ENCODE measurements around the gene ENOX1.

DNA sequence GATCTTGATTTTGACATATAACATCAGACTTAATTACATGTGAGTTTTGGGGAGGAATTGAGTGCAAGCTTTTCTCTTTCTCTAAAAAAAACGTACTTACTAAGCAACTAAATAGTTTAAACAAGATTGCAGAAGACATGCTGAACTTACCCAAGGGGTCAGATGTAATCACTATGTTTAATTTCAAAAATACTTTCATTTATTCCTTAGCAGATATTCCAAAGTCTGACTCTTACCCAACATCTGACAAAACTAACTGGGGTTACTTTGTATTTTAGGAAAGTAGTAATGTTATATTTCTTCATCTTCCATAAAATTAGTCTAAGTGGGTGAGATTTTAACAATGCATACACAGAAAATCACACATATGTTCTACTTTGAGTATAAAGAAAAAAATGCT, 493.2 kb downstream of the ENOX1 start:
- TF ChIP-seq CTCF (IDR thresholded peaks at IDR 0.05; ENCODE audit: extremely low read depth in 1 of 2, insufficient read depth in 1 of 2, low read depth in 1 of 2, low read length in 2 of 2), result no peak
- no peak for TF ChIP-seq EZH2 (IDR thresholded peaks at IDR 0.05; ENCODE audit: borderline replicate concordance, low read depth, low read length, severe bottlenecking)
- no peak for TF ChIP-seq POLR2A (IDR thresholded peaks at IDR 0.05; ENCODE audit: low read depth, low read length)
- TF ChIP-seq POLR2AphosphoS5 (IDR thresholded peaks at IDR 0.05; ENCODE audit: insufficient read depth, low read depth, low read length), result no peak
- no peak for TF ChIP-seq MYC (IDR thresholded peaks at IDR 0.05; ENCODE audit: low read depth, low read length)
- TF ChIP-seq MAX (IDR thresholded peaks at IDR 0.05; ENCODE audit: insufficient read depth, insufficient read length), result no peak
- TF ChIP-seq JUN (IDR thresholded peaks at IDR 0.05; ENCODE audit: borderline replicate concordance, insufficient read depth, insufficient read length, low read depth), result no peak
